ENCODE measurements around the gene ASXL2.

The ASXL2 gene

GRCh38 chr2:25895018-25895417, 16.7 kb upstream of the ASXL2 start:
- Histone ChIP-seq H3K27ac (replicated peaks) (no peak overlapping the region), H3K27me3 (ENCODE audit: insufficient read depth, poor library complexity, severe bottlenecking) (no peaks in the 10 kb centered on the region), H3K4me3 (replicated peaks; ENCODE audit: insufficient read depth, low read length) (no peak overlapping the region)
- DNase-seq (ENCODE audit: low read depth in 1 of 2, low spot score in 1 of 2): no peak
- TF ChIP-seq, protein P1, sequence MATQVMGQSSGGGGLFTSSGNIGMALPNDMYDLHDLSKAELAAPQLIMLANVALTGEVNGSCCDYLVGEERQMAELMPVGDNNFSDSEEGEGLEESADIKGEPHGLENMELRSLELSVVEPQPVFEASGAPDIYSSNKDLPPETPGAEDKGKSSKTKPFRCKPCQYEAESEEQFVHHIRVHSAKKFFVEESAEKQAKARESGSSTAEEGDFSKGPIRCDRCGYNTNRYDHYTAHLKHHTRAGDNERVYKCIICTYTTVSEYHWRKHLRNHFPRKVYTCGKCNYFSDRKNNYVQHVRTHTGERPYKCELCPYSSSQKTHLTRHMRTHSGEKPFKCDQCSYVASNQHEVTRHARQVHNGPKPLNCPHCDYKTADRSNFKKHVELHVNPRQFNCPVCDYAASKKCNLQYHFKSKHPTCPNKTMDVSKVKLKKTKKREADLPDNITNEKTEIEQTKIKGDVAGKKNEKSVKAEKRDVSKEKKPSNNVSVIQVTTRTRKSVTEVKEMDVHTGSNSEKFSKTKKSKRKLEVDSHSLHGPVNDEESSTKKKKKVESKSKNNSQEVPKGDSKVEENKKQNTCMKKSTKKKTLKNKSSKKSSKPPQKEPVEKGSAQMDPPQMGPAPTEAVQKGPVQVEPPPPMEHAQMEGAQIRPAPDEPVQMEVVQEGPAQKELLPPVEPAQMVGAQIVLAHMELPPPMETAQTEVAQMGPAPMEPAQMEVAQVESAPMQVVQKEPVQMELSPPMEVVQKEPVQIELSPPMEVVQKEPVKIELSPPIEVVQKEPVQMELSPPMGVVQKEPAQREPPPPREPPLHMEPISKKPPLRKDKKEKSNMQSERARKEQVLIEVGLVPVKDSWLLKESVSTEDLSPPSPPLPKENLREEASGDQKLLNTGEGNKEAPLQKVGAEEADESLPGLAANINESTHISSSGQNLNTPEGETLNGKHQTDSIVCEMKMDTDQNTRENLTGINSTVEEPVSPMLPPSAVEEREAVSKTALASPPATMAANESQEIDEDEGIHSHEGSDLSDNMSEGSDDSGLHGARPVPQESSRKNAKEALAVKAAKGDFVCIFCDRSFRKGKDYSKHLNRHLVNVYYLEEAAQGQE (IDR thresholded peaks at IDR 0.05; ENCODE audit: insufficient replicate concordance, low read depth): no peak
- TF ChIP-seq, protein P2, sequence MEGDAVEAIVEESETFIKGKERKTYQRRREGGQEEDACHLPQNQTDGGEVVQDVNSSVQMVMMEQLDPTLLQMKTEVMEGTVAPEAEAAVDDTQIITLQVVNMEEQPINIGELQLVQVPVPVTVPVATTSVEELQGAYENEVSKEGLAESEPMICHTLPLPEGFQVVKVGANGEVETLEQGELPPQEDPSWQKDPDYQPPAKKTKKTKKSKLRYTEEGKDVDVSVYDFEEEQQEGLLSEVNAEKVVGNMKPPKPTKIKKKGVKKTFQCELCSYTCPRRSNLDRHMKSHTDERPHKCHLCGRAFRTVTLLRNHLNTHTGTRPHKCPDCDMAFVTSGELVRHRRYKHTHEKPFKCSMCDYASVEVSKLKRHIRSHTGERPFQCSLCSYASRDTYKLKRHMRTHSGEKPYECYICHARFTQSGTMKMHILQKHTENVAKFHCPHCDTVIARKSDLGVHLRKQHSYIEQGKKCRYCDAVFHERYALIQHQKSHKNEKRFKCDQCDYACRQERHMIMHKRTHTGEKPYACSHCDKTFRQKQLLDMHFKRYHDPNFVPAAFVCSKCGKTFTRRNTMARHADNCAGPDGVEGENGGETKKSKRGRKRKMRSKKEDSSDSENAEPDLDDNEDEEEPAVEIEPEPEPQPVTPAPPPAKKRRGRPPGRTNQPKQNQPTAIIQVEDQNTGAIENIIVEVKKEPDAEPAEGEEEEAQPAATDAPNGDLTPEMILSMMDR (IDR thresholded peaks at IDR 0.05; ENCODE audit: insufficient read depth, low read length): no peak
- TF ChIP-seq SPI1 (IDR thresholded peaks at IDR 0.05; ENCODE audit: borderline replicate concordance, low read depth) (no peak), POLR2AphosphoS5 (IDR thresholded peaks at IDR 0.05; ENCODE audit: low read depth) (no peak), GABPA (IDR thresholded peaks at IDR 0.05; ENCODE audit: low read depth) (no peak)

- Histone ChIP-seq H3K27ac (replicated peaks) (no peak overlapping the region), H3K27me3 (ENCODE audit: insufficient read depth, poor library complexity, severe bottlenecking) (no peaks in the 10 kb centered on the region), H3K4me3 (replicated peaks; ENCODE audit: insufficient read depth, low read length) (no peak overlapping the region)
- no peak for TF ChIP-seq POLR2AphosphoS5 (IDR thresholded peaks at IDR 0.05; ENCODE audit: low read depth)
- TF ChIP-seq, protein P2 (IDR thresholded peaks at IDR 0.05; ENCODE audit: insufficient read depth, low read length): no peak
- TF ChIP-seq, protein P1 (IDR thresholded peaks at IDR 0.05; ENCODE audit: insufficient replicate concordance, low read depth): no peak
- TF ChIP-seq SPI1 (IDR thresholded peaks at IDR 0.05; ENCODE audit: borderline replicate concordance, low read depth): no peak
- no peak for TF ChIP-seq GABPA (IDR thresholded peaks at IDR 0.05; ENCODE audit: low read depth)
- no peak for DNase-seq (ENCODE audit: low read depth in 1 of 2, low spot score in 1 of 2)
These were observed 16.0 kb upstream of the ASXL2 start for GRCh38 chr2:25894135-25894830.

GRCh38 chr2:25891672-25892071, 13.4 kb upstream of the ASXL2 start:
- Histone ChIP-seq H3K27ac (replicated peaks) (no peak overlapping the region), H3K4me3 (replicated peaks; ENCODE audit: insufficient read depth, low read length) (no peak overlapping the region), H3K27me3 (ENCODE audit: insufficient read depth, poor library complexity, severe bottlenecking) (no peaks in the 10 kb centered on the region)
- TF ChIP-seq GABPA (IDR thresholded peaks at IDR 0.05; ENCODE audit: low read depth): no peak
- no peak for TF ChIP-seq POLR2AphosphoS5 (IDR thresholded peaks at IDR 0.05; ENCODE audit: low read depth)
- no peak for TF ChIP-seq SPI1 (IDR thresholded peaks at IDR 0.05; ENCODE audit: borderline replicate concordance, low read depth)
- TF ChIP-seq, protein P1 (IDR thresholded peaks at IDR 0.05; ENCODE audit: insufficient replicate concordance, low read depth): no peak
- TF ChIP-seq, protein P2 (IDR thresholded peaks at IDR 0.05; ENCODE audit: insufficient read depth, low read length): no peak
- no peak for DNase-seq (ENCODE audit: low read depth in 1 of 2, low spot score in 1 of 2)
